SK-N-SH (cell line): ENCODE results near the gene BGN. TPM values are rescaled to one million over a fixed set of nuclear protein-coding genes. Genes with fewer than 3 reads are reported as not detected.
A peak's percentile ranks its signal among the peaks of the same experiment; 100 is the strongest.

Experiments used
- CTCF ChIA-PET: fragments of 300-600, 350-600 bp; formaldehyde crosslinking; extraction: SDS; loops from one replicate; lab custom pipeline; 2021; lab: Yijun Ruan, JAX
- POLR2A ChIA-PET: fragments of 350-600 bp; sonication (Branson Sonifier 250); formaldehyde crosslinking; extraction: SDS; loops from one replicate; lab custom pipeline; 2020; ENCODE audit warnings: antibody characterized with exemption, inconsistent platforms; lab: Yijun Ruan, JAX
- DNase-seq: peaks from one replicate; pipeline ENCODE4 v3.0.0; 2012
- H2AFZ ChIP-seq: fragments of 200-600 bp; sonication (generic); 2 replicates; pipeline ENCODE4 v1.8.1; 2016; ENCODE audit warnings: antibody characterized with exemption, mild to moderate bottlenecking, low read depth
- H3F3A ChIP-seq: fragments of 200-600 bp; sonication (generic); replicated peaks from 2 replicates; pipeline ENCODE3; 2016; ENCODE audit warnings: antibody characterized with exemption, mild to moderate bottlenecking; ENCODE audit not compliant: insufficient read depth
- H3K27ac ChIP-seq, 2 experiments: fragments of 200-500 bp in 1 of 2; fragments of 200-600 bp in 1 of 2; sonication (Bioruptor generic) in 1 of 2; sonication (generic), shearing (Covaris generic) in 1 of 2; 2 replicates each; pipeline versions ENCODE4 v1.5.1 to v1.6.1; 2014 to 2016; ENCODE audit warnings: low read depth in 2 of 2, inconsistent platforms in 1 of 2, low read length in 1 of 2, mild to moderate bottlenecking in 1 of 2, mixed read lengths in 1 of 2
- H3K27me3 ChIP-seq: fragments of 200-600 bp; sonication (generic), shearing (Covaris generic); 2 replicates; pipeline ENCODE4 v1.6.1; 2016; ENCODE audit warnings: mixed run types; ENCODE audit not compliant: insufficient read depth
- H3K36me3 ChIP-seq, 2 experiments: fragments of 200-500 bp in 1 of 2; fragments of 200-600 bp in 1 of 2; sonication (Bioruptor generic) in 1 of 2; sonication (generic) in 1 of 2; replicated peaks in 1 of 2; 2 replicates each; pipeline versions ENCODE3 to v1.5.1; 2014 to 2016; ENCODE audit warnings: low read length in 1 of 2, mild to moderate bottlenecking in 1 of 2; ENCODE audit not compliant: insufficient read depth in 2 of 2, control insufficient read depth in 1 of 2
- H3K4me1 ChIP-seq, 2 experiments: fragments of 200-500 bp in 1 of 2; fragments of 200-600 bp in 1 of 2; sonication (Bioruptor generic) in 1 of 2; sonication (generic), shearing (Covaris generic) in 1 of 2; 2 replicates each; pipeline versions ENCODE4 v1.5.1 to v1.6.1; 2014 to 2016; ENCODE audit warnings: low read depth in 1 of 2, low read length in 1 of 2, mixed run types in 1 of 2; ENCODE audit not compliant: insufficient read depth in 2 of 2, control insufficient read depth in 1 of 2
- H3K4me2 ChIP-seq: fragments of 200-600 bp; sonication (generic), shearing (Covaris generic); 2 replicates; pipeline ENCODE4 v1.6.1; 2017; ENCODE audit warnings: mixed run types
- H3K4me3 ChIP-seq, 2 experiments: fragments of 200-500 bp in 1 of 2; fragments of 200-600 bp in 1 of 2; sonication (Bioruptor generic) in 1 of 2; sonication (generic), shearing (Covaris generic) in 1 of 2; 2 replicates each; pipeline versions ENCODE4 v1.5.1 to v1.8.1; 2014 to 2016; ENCODE audit warnings: low read depth in 2 of 2, inconsistent platforms in 1 of 2, low read length in 1 of 2, mild to moderate bottlenecking in 1 of 2, mixed read lengths in 1 of 2, moderate library complexity in 1 of 2
- H3K79me2 ChIP-seq: fragments of 200-600 bp; sonication (generic); 2 replicates; pipeline ENCODE4 v1.8.1; 2017; ENCODE audit warnings: mild to moderate bottlenecking; ENCODE audit not compliant: insufficient read depth
- H3K9ac ChIP-seq: fragments of 200-600 bp; sonication (generic); 2 replicates; pipeline ENCODE4 v1.6.1; 2017; ENCODE audit warnings: mixed run types
- H3K9me2 ChIP-seq: fragments of 200-600 bp; sonication (generic); 2 replicates; pipeline ENCODE4 v1.6.1; 2017; ENCODE audit warnings: mixed run types
- H3K9me3 ChIP-seq: fragments of 200-600 bp; sonication (generic); 2 replicates; pipeline ENCODE4 v1.6.1; 2017; ENCODE audit warnings: mixed run types, mild to moderate bottlenecking, moderate library complexity
- H4K20me1 ChIP-seq: fragments of 200-600 bp; sonication (generic); 2 replicates; pipeline ENCODE4 v1.6.1; 2017; ENCODE audit warnings: mild to moderate bottlenecking, mixed run types; ENCODE audit not compliant: insufficient read depth
- CHD2 ChIP-seq: fragments of 150-350 bp; IDR thresholded peaks from 2 replicates; pipeline ENCODE4 v1.6.1; 2018; ENCODE audit warnings: low read length; ENCODE audit not compliant: partially characterized antibody
- CTCF ChIP-seq: fragments of 200-600 bp; sonication (generic); IDR thresholded peaks from 2 replicates; pipeline ENCODE4 v1.6.1; 2017; ENCODE audit warnings: antibody characterized with exemption, mild to moderate bottlenecking, moderate library complexity
- ELF1 ChIP-seq: IDR thresholded peaks from 2 replicates; pipeline ENCODE4 v1.4.0; 2012
- EP300 ChIP-seq, 2 experiments: IDR thresholded peaks; 2 replicates each; pipeline versions ENCODE4 v1.4.0 to v1.6.1; 2012; ENCODE audit warnings: borderline replicate concordance in 1 of 2, low read depth in 1 of 2, low read length in 1 of 2
- EZH2phosphoT487 ChIP-seq: fragments of 200-600 bp; sonication (generic); IDR thresholded peaks from 2 replicates; pipeline ENCODE4 v1.6.1; 2017; ENCODE audit warnings: low read depth, mixed run types, mild to moderate bottlenecking, antibody characterized with exemption, moderate library complexity, borderline replicate concordance
- GABPA ChIP-seq: IDR thresholded peaks from 2 replicates; pipeline ENCODE4 v1.4.0; 2012; ENCODE audit warnings: low read depth, mild to moderate bottlenecking
- IRF3 ChIP-seq: fragments of 150-350 bp; IDR thresholded peaks from 2 replicates; pipeline ENCODE4 v1.6.1; 2016; ENCODE audit warnings: mild to moderate bottlenecking, low read depth, low read length
- JUND ChIP-seq: IDR thresholded peaks from 2 replicates; pipeline ENCODE4 v1.4.0; 2012
- MAX ChIP-seq: IDR thresholded peaks from 2 replicates; pipeline ENCODE4 v1.4.0; 2012; ENCODE audit warnings: low read depth
- MXI1 ChIP-seq: IDR thresholded peaks from 2 replicates; pipeline ENCODE4 v1.6.1; 2012; ENCODE audit warnings: mild to moderate bottlenecking, low read depth, low read length, improper control_type of control experiment
- NFIC ChIP-seq: IDR thresholded peaks from 2 replicates; pipeline ENCODE4 v1.4.0; 2012; ENCODE audit warnings: borderline replicate concordance
- NRF1 ChIP-seq: IDR thresholded peaks from 2 replicates; pipeline ENCODE4 v1.6.1; 2012; ENCODE audit warnings: low read depth, mild to moderate bottlenecking, low read length
- REST ChIP-seq: IDR thresholded peaks from 2 replicates; pipeline ENCODE4 v1.6.1; 2012; ENCODE audit warnings: mild to moderate bottlenecking, low read depth, low read length, moderate library complexity
- SMC3 ChIP-seq: IDR thresholded peaks from 2 replicates; pipeline ENCODE4 v1.6.1; 2012; ENCODE audit warnings: low read depth, low read length, improper control_type of control experiment
- TAF1 ChIP-seq: IDR thresholded peaks from 2 replicates; pipeline ENCODE4 v1.6.1; 2012; ENCODE audit warnings: low read depth, mild to moderate bottlenecking, low read length, moderate library complexity, borderline replicate concordance
- TCF12 ChIP-seq: IDR thresholded peaks from 2 replicates; pipeline ENCODE4 v1.4.0; 2012
- TEAD4 ChIP-seq: IDR thresholded peaks from 2 replicates; pipeline ENCODE4 v1.4.0; 2012; ENCODE audit warnings: mild to moderate bottlenecking, borderline replicate concordance; ENCODE audit not compliant: insufficient read depth
- WGBS: methylation state at CpG from one replicate; pipeline ENCODE4 v1.1.6; 2017; ENCODE audit warnings: low lambda C conversion rate; 5-methylcytosine and 5-hydroxymethylcytosine counted together
- polyA plus RNA-seq, 3 experiments: library from polyadenylated mRNA; depleted of rRNA; stranded (reverse); fragments of >200 nt; gene quantifications; 2 replicates each; pipeline ENCODE4 v1.2.3, GENCODE V29; 2012
- TF ChIP-seq, protein P1 (sequence below): IDR thresholded peaks from 2 replicates; pipeline ENCODE4; 2012

BGN gene
- polyA plus RNA-seq, 1 of the 3 experiments (the other 2 are of a cell fraction), result 28.9 TPM

GRCh38 chrX:153474718-153475117, 20.1 kb upstream of the BGN start:
- H4K20me1 ChIP-seq, result no peaks in the 10 kb centered on the region
- CTCF ChIA-PET, result interaction anchor here (1.0 to 11.6 kb wide), 3 partner anchors 13 to 194 kb away, joined by 3 to 203 read pairs (median 5); no protein-coding TSS in a partner anchor
- H3K79me2 ChIP-seq, result peaks cover 3% of the 10 kb centered on the region; the same call in 1 of the 2 replicates
- peak; percentile 19; the same call in 1 of the 2 replicates for TF ChIP-seq NFIC
- TF ChIP-seq TAF1, result no peak
- TF ChIP-seq ELF1, result no peak
- peak; percentile 72; the same call in 1 of the 2 replicates for TF ChIP-seq MAX
- H3F3A ChIP-seq, result no peaks in the 10 kb centered on the region
- WGBS, result 85% methylated on average over 25 of the region's 59 CpGs
- peak overlapping the region in 1 of 2 experiments; percentile 58; a peak in 1 of 4 replicates for H3K27ac ChIP-seq
- DNase-seq, result no peak
- H2AFZ ChIP-seq, result no peak overlapping the region
- no peaks in the 10 kb centered on the region for H3K9me2 ChIP-seq
- no peaks in the 10 kb centered on the region for H3K36me3 ChIP-seq
- H3K9me3 ChIP-seq, result no peaks in the 10 kb centered on the region
- H3K9ac ChIP-seq, result no peak overlapping the region
- POLR2A ChIA-PET, result no interaction called here
- H3K27me3 ChIP-seq, result no peaks in the 10 kb centered on the region
- H3K4me3 ChIP-seq, result no peak overlapping the region
- peak overlapping the region; percentile 19; the same call in 1 of the 2 replicates for H3K4me2 ChIP-seq
- peaks cover 21 to 34% of the 10 kb centered on the region in 2 experiments; a peak in 3 of 4 replicates for H3K4me1 ChIP-seq

DNA sequence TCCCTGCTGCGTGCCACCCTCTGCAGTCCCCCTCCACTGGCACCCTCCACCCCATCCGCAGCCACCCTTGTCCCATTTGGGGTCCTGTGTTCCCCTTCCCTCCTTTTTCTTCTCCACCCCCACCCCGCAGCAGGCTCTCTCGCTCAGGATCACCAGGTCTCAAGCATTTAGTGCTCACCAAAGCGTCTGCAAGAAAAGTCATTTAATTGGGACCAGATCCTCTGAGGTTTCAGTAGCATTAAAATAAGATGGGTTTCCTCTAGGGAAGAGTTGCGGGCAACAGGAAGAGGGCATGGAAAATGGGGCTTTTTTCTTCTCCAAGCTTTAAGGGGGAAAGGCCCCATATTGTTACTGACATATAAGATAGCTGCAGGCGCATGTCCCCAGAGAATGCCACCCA, 19.5 kb upstream of the BGN start:
- Histone ChIP-seq H3K4me1 (peaks cover 21 to 37% of the 10 kb centered on the region in 2 experiments; a peak in 3 of 4 replicates), H3K4me2 (peak overlapping the region; percentile 19; the same call in 1 of the 2 replicates), H3K79me2 (no peaks in the 10 kb centered on the region), H3K27ac (peak overlapping the region; percentile 72 to 94; a peak in 3 of 4 replicates), H2AFZ (no peak overlapping the region), H3K27me3 (no peaks in the 10 kb centered on the region), H3K9me2 (no peaks in the 10 kb centered on the region), H4K20me1 (no peaks in the 10 kb centered on the region), H3K4me3 (no peak overlapping the region), H3F3A (no peaks in the 10 kb centered on the region), H3K36me3 (no peaks in the 10 kb centered on the region), H3K9ac (no peak overlapping the region), H3K9me3 (no peaks in the 10 kb centered on the region)
- DNase-seq, result no peak
- ChIA-PET CTCF (interaction anchor here (1.4 to 11.6 kb wide), 2 partner anchors 14 to 33 kb away, joined by 5 to 203 read pairs; no protein-coding TSS in a partner anchor), POLR2A (no interaction called here)
- 70% methylated on average over 7 of the region's 7 CpGs for WGBS
- TF ChIP-seq JUND (no peak), REST (no peak), IRF3 (no peak), EP300 (IDR thresholded peaks at IDR 0.05; ENCODE audit: borderline replicate concordance in 1 of 2, low read depth in 1 of 2, low read length in 1 of 2) (no peak), TEAD4 (no peak), CTCF (no peak), MAX (no peak), EZH2phosphoT487 (no peak), TCF12 (no peak), NRF1 (no peak), GABPA (no peak), SMC3 (no peak), CHD2 (no peak), MXI1 (no peak), NFIC (no peak)
- TF ChIP-seq, protein P1, sequence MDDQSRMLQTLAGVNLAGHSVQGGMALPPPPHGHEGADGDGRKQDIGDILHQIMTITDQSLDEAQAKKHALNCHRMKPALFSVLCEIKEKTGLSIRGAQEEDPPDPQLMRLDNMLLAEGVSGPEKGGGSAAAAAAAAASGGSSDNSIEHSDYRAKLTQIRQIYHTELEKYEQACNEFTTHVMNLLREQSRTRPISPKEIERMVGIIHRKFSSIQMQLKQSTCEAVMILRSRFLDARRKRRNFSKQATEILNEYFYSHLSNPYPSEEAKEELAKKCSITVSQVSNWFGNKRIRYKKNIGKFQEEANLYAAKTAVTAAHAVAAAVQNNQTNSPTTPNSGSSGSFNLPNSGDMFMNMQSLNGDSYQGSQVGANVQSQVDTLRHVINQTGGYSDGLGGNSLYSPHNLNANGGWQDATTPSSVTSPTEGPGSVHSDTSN, result no peak
